Heart right ventricle (tissue), 16 donors: ENCODE measurements around the gene SYNM. TPM values are rescaled to one million over a fixed set of nuclear protein-coding genes. Genes with fewer than 3 reads are reported as not detected.
A peak's percentile ranks its signal among the peaks of the same experiment; 100 is the strongest.

Experiments
- ATAC-seq, 8 donors: fragments of 200-7000 bp; cut with Tn5 transposase; one replicate each; pipeline ENCODE4 v1.9.1; 2020; ENCODE audit warnings: mild to moderate bottlenecking in 8 of 8, moderate library complexity in 8 of 8, moderate number of reproducible peaks in 1 of 8
- DNase-seq, 2 donors: peaks; one replicate each; pipeline ENCODE4 v3.0.0-alpha.2; 2020
- H3K27ac ChIP-seq, 10 donors: fragments of 200-600 bp; sonication (generic) in 2 of 10; one replicate each; pipeline versions ENCODE4 v1.5.0 to v1.8.0; 2020 to 2022; ENCODE audit warnings: mild to moderate bottlenecking in 3 of 10
- H3K27me3 ChIP-seq, 7 donors: fragments of 200-600 bp; one replicate each; pipeline ENCODE4 v1.8.0; 2021 to 2022; ENCODE audit warnings: mild to moderate bottlenecking in 2 of 7
- H3K36me3 ChIP-seq, 9 donors: fragments of 200-600 bp; sonication (generic) in 1 of 9; one replicate each; pipeline versions ENCODE4 v1.5.0 to v1.8.0; 2020 to 2022; ENCODE audit warnings: mild to moderate bottlenecking in 2 of 9
- H3K4me1 ChIP-seq, 9 donors: fragments of 200-600 bp; sonication (generic) in 1 of 9; one replicate each; pipeline versions ENCODE4 v1.5.0 to v1.8.0; 2020 to 2022; ENCODE audit warnings: mild to moderate bottlenecking in 4 of 9
- H3K4me3 ChIP-seq, 10 donors: fragments of 200-600 bp; sonication (generic) in 2 of 10; one replicate each; pipeline versions ENCODE4 v1.5.0 to v1.8.0; 2020 to 2022; ENCODE audit warnings: mild to moderate bottlenecking in 7 of 10, moderate library complexity in 2 of 10
- H3K9me3 ChIP-seq, 11 donors: fragments of 200-600 bp in 10 of 11; sonication (generic) in 2 of 11; one replicate each; pipeline versions ENCODE4 v1.5.0 to v1.8.0; 2013 to 2022; ENCODE audit warnings: mild to moderate bottlenecking in 2 of 11, control low read depth in 1 of 11, moderate library complexity in 1 of 11
- CTCF ChIP-seq, 9 donors: fragments of 200-600 bp; sonication (generic) in 2 of 9; IDR thresholded peaks; one replicate each; pipeline versions ENCODE4 v1.5.0 to v1.8.0; 2021 to 2022; ENCODE audit warnings: antibody characterized with exemption in 9 of 9, mild to moderate bottlenecking in 5 of 9, moderate library complexity in 1 of 9
- WGBS, 2 donors: extraction: QIAGEN DNeasy Blood & Tissue Kit; methylation state at CpG; one replicate each; pipeline ENCODE4 v1.1.7; 2013; ENCODE audit warnings: inconsistent platforms in 1 of 2; 5-methylcytosine and 5-hydroxymethylcytosine counted together
- intact Hi-C, 10 donors: fragments of 100-400 bp; cut with DNase I; formaldehyde crosslinking; loops; one replicate each; pipeline versions ENCODE4 v1.11.1 to v1.14.2; 2022
- polyA plus RNA-seq, 2 donors: library from polyadenylated mRNA; stranded (reverse); fragments of 200-250 nt; gene quantifications; one replicate each; pipeline ENCODE4 v1.2.3, GENCODE V29; 2013
- total RNA-seq, 10 donors: library from RNA; stranded (reverse); fragmentation: NEBNext Ultra II Directional in 3 of 10; extraction: Animal tissue kit (Norgen Biotek cat#: 25700) in 3 of 10; gene quantifications; one replicate each; pipeline versions ENCODE4 v1.2.1 to v1.2.4, GENCODE V29; 2021 to 2023
- donor health status: Arrhythmogenic right ventricular cardiomyopathy.
- donor health status: ischemic (EF 13 %, LVEDD 7.1; RV severe dilation, severe dysfunction).
- donor health status: healthy with polysubstance abuse.
- donor health status: DM: no; HTN: yes; CAD: no.
- donor health status: DM: no; HTN: no; CAD: no.
- donor health status: ischemic (EF 25% LVEDD 6.9; RV normal size, moderate dysfunction).
- donor health status: ischemic (EF 25% LVEDD 5.7; RV mildly dilated, moderate dysfunction).
- donor health status: healthy.
- donor health status: DM: yes; HTN: yes; CAD: no.
- donor health status: Ischemic cardiomyopathy.
- donor health status: ischemic (EF 35%, LVEDD 5.7; RV mildly dilated, moderate dysfunction).
- donor health status: nonischemic (EF 11% LVEDD 7.7; RV severe dilation, severe dysfunction).
- donor health status: DM: yes; HTN: yes; CAD: no.
- donor health status: PGD.
- donor health status: ischemic (EF 29% LVEDD 5.4; RV normal size, mild dysfunction).
- donor health status: nonischemic (EF 23%, LVEDD 6.1; RV moderate dilation, normal function).

Gene SYNM
- total and polyA plus RNA-seq, 12 donors = 59.4 to 456 (median 350) TPM

DNA sequence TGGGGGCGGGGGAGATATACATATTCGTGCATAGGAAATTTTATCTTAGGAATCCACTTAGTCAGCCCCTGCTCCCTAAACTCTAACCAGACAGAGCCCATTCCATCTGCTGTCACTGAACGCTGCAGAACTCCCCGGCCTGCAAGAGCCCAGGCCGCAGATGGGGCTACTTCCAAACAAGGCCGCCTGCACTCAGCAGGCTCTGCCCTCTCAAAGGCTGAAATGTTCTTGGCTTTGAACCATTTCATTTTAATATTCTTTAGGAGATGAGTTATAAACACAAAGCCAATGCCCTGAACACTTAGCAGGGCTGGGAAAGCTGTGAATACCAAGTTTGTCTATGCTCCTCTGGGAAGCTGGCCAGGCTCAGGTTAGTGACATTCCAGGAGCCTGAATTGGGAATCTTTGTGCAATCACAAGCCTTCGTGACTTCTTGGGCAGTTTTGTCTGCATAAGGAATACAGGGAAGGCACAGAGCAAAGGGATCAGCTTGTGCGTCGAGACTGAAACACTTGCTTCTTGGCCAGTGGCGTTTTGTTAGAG is 65.0 kb downstream of the SYNM start:
- intact Hi-C loops = loop anchor here in 6 of 10 donors (1.0 to 10.0 kb wide), 7 partner anchors 22 to 63 kb away; partner anchors contain the start of gene SYNM (in 1 of the 6)
- WGBS, 2 donors = 39 to 53% methylated on average over 10 of the region's 10 CpGs
- Histone ChIP-seq H3K4me3 (no peak overlapping the region), H3K27ac (peak overlapping the region; percentile 41 to 85 (median 80)), H3K9me3 (no peaks in the 10 kb centered on the region), H3K27me3 (no peaks in the 10 kb centered on the region), H3K36me3 (peaks cover 0 to 77% (median 0%) of the 10 kb centered on the region in 9 donors), H3K4me1 (peaks cover 5 to 64% (median 31%) of the 10 kb centered on the region in 9 donors)
- no peak for TF ChIP-seq CTCF (IDR thresholded peaks at IDR 0.05)
- no peak for DNase-seq
- peak in 7 of 8 donors; percentile 14 to 69 (median 48) for ATAC-seq

GRCh38 chr15:99170476-99171065 is 65.7 kb downstream of the SYNM start:
- WGBS, 2 donors = 54 to 62% methylated on average over 7 of the region's 7 CpGs
- H3K36me3 ChIP-seq = peaks cover 0 to 74% (median 0%) of the 10 kb centered on the region in 9 donors

DNA sequence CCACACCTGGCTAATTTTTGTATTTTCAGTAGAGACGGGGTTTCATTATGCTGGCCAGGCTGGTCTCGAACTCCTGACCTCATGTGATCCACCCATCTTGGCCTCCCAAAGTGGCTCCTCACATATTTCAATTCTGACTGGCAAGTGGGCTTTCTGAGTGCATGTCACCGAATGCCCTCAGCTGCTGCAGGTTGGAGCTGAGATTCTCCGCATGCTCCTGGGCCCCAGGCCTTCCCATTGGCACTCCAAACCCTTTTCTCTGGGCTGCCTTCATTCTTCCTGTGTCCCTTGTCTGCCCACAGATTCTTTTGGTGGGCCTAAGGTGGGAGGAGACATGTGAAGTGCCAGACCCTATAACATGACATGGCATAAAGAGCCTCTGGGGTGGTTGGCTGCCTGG is 67.3 kb downstream of the SYNM start:
- DNase-seq = no peak

More at GRCh38 chr15:99170476-99171065, 65.7 kb downstream of the SYNM start:
- Histone ChIP-seq H3K27ac (peak overlapping the region; percentile 41 to 85 (median 80)), H3K4me1 (peaks cover 8 to 71% (median 38%) of the 10 kb centered on the region in 9 donors), H3K9me3 (no peaks in the 10 kb centered on the region), H3K4me3 (no peak overlapping the region), H3K27me3 (no peaks in the 10 kb centered on the region)
- intact Hi-C loops = loop anchor here in 5 of 10 donors (2.0 to 10.0 kb wide), 6 partner anchors 42 to 63 kb away; partner anchors contain the start of gene SYNM (in 1 of the 5)
- no peak for DNase-seq
- peak in 6 of 9 donors; percentile 15 to 51 (median 44) for TF ChIP-seq CTCF (IDR thresholded peaks at IDR 0.05)
- ATAC-seq = peak; percentile 26 to 64 (median 38)

More for the DNA sequence above, 67.3 kb downstream of the SYNM start:
- peak overlapping the region in 5 of 10 donors; percentile 9 to 84 (median 16) for H3K27ac ChIP-seq
- ATAC-seq = no peak
- H3K27me3 ChIP-seq = no peaks in the 10 kb centered on the region
- 99 to 100% methylated on average over 4 of the region's 4 CpGs for WGBS, 2 donors
- peaks cover 11 to 82% (median 38%) of the 10 kb centered on the region in 9 donors for H3K4me1 ChIP-seq
- intact Hi-C loops = loop anchor here in 5 of 10 donors (5.0 to 10.0 kb wide), 5 partner anchors 40 to 65 kb away; partner anchors contain the start of gene SYNM (in 1 of the 5)
- TF ChIP-seq CTCF (IDR thresholded peaks at IDR 0.05) = no peak
- no peak overlapping the region for H3K4me3 ChIP-seq
- H3K36me3 ChIP-seq = peaks cover 0 to 64% (median 0%) of the 10 kb centered on the region in 9 donors
- no peaks in the 10 kb centered on the region for H3K9me3 ChIP-seq
